Activated effector memory CD4-positive, alpha-beta T cell treated with Interleukin-2 at 50 U/mL for 16 hours (primary cell): ENCODE results near the gene ABR.

Experiments
- DNase-seq: peaks from one replicate; pipeline ENCODE4 v3.0.0-alpha.2; 2020

ABR gene

GRCh38 chr17:1179818-1180742, at the start of gene ABR:
TSS of gene ABR (minus strand) at chr17:1179981. CDS start at chr17:1179727, 254 bp downstream.
- DNase-seq: peak; percentile 43

DNA sequence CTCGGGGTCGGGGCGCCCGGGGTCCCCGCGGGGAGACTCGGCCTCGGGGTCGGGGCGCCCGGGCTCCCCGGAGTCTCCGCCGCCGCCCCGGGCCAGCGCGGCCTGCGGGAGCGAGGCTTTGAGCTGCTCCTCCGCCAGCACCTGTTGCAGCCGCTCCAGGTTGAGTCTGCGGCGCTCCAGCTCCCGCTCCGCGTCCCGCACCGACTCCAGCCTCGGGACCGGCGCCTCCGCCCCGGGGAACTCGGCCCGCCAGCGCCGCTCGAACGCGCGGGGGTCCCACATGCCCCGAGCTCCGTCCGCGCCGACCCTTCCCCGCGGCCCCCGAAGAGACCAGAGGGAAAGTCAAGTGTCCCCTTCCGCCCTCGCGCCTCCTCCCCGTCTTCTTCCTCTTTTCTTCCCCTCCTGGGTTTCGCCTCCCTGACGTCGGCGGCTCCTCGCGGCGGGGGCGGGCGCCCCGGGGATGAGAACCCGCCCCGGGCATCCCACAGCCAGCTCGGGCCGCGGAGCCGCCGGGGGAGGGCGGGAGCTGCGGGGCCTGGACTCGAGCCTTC, 49.6 kb upstream of the ABR start:
- peak; percentile 18 for DNase-seq

DNA sequence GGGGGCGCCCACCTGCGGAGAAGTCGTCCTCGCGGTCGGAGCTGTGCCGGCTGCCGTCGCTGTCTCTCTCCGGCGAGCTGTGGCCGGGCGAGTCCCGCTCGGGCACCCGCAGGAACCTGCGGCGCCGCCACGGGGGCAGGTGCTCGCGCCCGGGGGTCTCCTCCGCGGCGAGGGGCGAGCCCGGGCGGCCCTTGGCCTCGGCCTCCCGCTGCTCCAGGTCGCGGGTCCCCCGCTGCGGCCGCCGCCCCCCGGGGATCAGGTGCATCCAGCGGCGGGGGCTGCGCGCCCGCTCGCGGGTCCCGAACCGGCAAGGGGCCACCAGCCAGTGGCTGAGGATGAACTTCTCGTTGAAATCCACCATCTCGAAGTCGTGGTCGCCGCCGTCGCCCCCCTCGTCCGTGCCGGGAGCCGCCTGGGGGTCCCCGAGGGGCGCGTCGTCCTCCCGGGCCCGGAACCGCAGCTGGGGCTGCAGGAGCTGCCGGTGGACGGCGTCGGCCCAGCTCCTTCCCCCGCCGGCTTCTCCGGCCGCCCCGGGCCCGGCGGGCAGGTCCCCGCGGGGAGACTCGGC, 49.1 kb upstream of the ABR start:
- DNase-seq: no peak

DNA sequence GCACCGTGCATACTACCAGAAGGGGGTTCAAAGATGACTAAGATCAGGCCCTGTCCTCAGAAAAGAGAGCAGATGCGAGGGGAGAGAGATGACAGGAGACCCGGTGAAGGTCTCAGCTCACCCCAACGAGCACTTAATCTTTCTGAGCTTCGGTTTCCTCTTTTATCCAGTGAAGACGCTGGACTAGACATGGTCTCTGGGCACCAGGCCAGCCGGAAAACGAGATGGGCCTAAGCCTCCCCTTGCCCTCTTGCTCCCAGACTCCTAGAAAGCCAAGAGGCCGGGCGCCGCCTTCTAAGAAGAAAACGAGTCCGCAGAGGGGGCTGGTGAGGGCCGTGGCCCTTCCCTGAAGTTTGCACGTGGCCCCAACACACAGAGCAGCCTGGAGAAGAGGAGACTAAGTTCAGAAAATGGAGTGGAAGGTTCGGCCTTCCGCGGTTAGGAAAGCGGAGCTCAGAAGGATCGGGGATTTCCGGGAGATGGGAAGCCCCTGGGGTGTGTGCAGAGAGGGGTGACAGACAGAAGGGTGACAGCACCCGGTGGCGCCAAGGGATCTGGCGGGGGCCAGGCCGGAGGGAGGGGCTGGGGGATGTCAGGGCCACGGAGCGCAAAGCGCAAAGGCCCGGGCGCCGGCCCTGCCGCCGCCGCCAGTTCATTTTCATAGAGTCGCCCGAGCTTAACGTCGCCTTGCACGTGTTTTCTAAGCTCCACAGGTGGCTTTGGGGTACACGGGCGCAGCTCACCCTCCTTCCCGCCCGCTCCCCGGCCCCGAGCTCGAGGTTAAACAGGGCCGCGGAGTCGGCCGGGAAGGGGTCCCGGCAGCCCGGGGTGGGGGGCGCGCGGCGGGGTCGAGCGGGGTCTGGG, 48.4 kb upstream of the ABR start:
- DNase-seq: no peak

DNA sequence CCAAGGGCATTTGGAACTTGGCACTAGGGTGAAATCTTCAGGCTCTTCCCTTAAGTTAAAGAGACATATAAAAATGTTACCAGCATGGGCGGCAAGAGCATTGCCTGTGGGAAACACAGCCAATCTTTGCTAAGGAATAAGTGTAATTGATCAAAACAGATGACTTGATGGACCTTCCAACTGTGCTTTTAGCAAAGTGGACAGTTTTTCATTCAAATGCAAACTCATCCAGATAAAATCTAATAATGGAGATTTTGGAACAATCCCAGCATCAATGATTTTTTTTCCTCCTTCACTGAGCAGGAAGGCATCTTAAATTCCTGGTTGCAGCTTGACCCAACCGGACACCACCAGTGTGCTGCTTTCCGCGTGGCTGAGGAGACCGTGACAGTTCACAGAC, 47.6 kb upstream of the ABR start:
- no peak for DNase-seq

GRCh38 chr17:1226308-1226707, 46.5 kb upstream of the ABR start:
- no peak for DNase-seq

GRCh38 chr17:1224330-1224729, 44.5 kb upstream of the ABR start:
- DNase-seq: no peak

- DNase-seq: no peak
Measured at GRCh38 chr17:1223662-1224061, 43.9 kb upstream of the ABR start.

DNA sequence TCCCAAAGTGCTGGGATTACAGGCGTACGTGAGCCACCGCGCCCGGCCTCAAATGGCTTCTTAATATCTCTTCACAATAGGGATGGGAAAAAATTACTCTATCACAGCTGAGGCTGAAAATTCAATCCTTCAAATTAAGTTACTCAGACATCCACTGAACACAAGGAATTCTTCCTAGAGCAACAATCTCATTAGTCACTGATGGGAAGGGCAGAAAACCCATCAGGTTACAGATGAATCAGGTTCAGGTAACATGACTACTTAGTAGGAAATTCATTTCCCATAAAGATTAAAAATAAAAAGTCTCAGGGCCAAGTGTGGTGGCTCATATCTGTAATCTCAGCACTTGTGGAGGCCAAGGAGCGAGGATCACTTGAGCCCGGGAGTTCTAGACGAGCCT, 42.5 kb upstream of the ABR start:
- DNase-seq: no peak

DNA sequence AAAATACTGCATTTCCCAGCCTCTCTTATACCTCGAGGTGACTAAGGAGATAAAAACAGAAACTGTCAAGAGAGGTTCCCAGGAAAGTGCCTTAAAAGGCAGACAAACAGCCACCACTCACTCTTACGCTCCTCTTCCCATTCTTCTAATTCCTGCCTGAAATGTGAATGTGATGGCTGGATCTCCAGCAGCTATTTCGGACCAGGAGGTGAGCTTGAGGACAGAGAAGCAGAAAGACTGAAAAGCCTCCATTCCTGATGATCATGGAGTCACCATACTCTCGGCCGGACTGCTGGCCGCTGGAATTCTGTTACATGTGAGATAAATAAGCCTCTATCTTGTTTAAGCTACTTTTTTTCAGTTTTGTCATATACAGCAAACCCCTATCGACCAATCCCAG, 41.4 kb upstream of the ABR start:
- DNase-seq: no peak

GRCh38 chr17:1220346-1220745, 40.6 kb upstream of the ABR start:
- no peak for DNase-seq

- no peak for DNase-seq
Measured at GRCh38 chr17:1217089-1217385, 37.3 kb upstream of the ABR start.

DNA sequence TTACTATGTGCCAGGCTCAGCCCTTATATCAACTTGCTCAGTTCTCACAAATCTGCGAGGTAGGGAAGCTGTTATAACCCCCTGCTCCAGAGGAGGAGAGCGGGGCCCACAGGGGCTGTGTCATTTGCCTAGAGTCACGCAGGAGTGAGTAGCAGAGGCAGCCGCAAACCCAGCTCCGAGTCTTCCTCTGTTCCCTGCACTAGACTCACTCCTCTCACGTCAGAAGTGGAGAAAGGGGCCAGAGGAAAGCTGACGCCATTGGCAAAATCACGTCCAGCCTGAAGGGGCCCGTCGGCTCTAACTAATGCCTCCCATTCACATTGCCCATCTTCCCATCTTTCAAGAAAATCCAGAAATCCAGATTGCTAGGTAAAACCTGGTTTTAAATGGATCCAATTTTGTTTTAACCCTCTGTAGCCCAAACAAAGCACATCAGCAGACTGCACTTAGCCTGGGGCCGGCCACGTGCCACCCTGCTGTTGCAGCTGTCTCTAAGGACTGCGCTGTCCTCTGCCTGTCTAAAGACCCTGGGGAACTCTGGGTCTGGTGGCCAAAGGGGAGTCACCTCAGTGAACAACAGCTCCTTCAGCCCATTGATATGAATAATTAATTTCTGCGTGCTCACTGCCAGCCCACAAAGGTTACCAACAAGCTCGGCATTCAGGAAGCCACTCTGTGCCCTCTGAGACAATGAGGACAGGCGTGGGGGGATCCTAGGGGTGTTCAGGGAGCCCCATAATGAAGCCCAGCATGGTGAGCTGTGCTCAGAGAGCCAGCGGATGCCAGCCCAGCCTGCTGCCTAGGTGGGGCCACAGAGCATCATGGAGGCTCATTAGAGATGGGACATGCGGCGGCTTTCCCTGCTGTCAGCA, 36.7 kb upstream of the ABR start:
- DNase-seq: no peak

GRCh38 chr17:1212946-1213345, 33.2 kb upstream of the ABR start:
- DNase-seq: no peak

GRCh38 chr17:1211287-1211686, 31.5 kb upstream of the ABR start:
- DNase-seq: no peak

DNA sequence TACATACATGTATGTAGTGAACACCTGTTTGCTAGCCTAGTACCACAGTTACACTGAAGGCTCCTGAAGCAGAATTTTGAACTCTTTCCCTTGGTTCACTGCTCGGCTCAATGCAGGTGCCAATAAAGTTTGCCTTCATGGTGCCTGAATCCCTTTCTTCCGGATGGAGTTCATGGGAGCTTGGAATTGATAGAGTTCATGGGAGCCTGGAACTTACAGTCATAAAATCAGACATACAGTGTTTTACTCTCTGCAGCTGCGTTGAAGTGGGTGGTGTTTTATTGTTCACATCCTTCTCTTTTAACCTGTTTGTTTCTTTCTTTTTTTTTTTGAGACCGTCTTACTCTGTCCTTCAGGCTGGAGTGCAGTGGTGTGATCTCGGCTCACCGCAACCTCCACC, 29.2 kb upstream of the ABR start:
- no peak for DNase-seq

DNA sequence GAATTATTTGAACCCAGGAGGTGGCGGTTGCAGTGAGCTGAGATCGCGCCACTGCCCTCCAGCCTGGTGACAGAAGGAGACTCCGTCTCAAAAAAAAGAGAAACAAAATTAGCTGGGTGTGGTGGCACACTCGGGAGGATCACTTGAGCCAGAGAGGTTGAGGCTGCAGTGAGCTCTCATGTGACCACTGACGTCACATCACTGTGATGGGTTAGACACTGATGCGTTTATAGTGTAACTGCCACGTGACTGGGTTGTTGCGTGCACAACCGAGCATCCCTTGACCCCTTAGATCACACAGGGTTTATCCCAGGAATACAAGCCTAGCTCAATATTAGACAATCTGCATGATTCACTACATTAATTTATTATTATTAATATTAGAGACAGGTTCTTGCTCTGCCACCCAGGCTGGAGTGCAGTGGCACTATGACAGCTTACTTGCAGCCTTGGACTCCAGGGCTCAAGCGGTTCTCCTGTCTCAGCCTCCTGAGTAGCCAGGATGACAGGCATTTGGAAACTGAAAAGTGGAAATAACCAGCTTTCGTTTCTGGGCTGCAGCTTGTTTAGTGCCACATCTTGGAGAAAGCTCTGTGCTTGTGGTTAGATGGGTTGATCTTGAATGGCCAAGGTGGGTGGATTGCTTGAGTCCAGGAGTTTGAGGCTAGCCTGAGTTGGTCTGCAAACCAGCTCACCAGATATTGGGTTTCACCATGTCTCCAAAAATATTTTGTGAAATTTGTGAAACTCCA, 26.4 kb upstream of the ABR start:
- DNase-seq: no peak

GRCh38 chr17:1203967-1204291, 24.1 kb upstream of the ABR start:
- no peak for DNase-seq

GRCh38 chr17:1203111-1203966, 23.6 kb upstream of the ABR start:
- DNase-seq: peak; percentile 18

DNA sequence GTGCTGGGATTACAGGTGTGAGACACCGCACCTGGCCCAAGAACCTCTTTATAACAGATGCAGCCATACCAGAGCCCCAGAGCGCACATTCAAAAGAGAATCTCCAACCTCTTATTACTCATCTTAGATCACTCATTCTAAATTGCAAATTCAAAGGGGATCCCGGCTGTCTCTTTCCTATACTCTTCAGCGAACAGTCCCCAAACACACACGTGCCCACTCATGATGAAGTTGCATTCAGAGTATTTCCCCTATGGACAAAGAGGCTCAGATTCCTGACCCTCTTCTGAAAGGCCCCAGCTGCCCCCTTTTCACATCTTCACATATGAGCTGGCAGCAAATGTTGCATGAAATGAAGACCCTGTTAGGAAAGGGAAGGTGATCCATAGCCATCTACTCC, 22.5 kb upstream of the ABR start:
- DNase-seq: no peak

DNA sequence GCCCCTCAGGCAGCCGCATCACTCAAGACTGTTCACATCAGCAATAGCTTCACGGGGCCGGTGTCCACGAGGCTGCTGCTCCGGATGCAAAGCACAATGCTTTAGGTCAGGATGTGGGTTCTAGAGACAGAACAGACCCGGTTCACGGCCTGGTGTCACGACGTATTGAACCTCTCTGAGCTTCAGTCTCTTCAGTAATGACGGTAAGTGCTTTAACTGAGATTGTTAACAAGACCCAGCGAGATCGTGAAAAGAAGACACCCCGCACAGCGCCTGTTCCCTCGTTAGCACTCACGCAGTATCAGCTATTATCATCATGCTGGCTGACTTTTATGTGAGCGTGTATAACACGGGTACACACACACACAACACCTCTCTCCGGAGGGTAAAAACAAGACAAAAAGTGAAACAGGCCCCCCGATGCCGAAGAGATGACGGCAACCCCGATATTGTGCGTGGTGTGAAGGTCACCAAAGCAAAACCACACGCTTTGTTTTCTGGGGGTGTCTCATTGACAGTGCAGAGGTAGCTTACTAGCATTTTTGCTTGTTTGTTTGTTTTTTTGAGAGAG, 21.4 kb upstream of the ABR start:
- peak; percentile 47 for DNase-seq
